Activated T-cell treated with anti-CD3 and anti-CD28 coated beads, Interleukin-2, amount 50 U/mL, for 48 hours (primary cell): ENCODE results near the gene TRA2A.
"Not testable (repeated sequence)": the region's sequence is repeated elsewhere in the genome, so short reads cannot be mapped to it uniquely, and the experiment has no call there.

Experiments used
- DNase-seq, 2 experiments: peaks; one replicate each; pipeline ENCODE4 v3.0.0-alpha.2; 2020

The TRA2A gene

GRCh38 chr7:23531794-23532489, at the start of gene TRA2A:
Gene TRA2A, minus strand, starts transcription at chr7:23531981. Its CDS starts 157 bp downstream, at chr7:23531824.
- DNase-seq, result peak; percentile 98

DNA sequence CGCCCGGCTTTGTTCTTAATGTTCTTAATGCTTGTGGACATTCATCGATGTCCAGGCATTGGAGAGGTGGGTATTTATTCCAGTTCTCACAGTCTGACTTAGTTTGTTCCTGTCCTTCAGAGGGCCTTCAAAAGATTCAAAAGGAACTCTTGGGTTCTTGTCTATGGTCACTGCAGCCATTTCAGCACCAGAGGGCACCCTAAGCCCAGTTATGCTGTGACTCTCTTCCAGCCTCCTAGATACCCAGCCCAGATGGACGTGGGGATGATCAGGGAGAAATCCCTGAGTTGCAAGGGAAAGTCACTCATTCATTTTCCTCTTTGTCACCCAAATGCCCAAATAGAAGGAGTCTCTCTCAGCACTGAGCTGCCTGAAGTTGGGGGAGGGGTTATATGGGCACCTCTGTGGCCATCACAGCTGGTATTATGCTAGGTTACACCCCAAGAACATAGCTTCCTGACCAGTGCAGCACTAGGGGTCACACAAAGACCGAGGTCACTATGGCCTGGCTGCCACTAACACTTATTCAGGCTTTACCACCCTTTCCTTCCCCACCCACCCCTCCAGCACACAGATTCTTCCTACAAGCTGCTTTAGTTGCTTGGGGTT, 38.9 kb upstream of the TRA2A start:
- peak; percentile 80 to 84 for DNase-seq

DNA sequence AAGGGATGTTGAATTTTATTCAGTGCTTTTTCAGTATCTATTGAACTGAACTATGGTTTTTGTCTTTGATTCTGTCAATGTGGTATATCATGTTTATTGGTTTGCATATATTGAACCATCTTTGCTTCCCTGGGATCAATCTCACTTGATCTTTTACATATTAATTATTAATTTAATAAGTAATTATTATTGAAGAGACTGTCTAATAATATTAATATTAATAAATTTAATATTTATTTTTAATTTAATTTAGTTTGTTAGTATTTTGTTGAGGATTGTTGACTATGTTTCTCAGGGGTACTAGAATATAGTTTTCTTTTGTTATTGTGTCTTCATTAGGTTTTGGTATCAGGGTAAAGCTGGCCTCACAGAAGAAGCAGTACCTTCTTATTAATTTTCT, 26.5 kb upstream of the TRA2A start:
- no peak for DNase-seq

- DNase-seq, result no peak
These were observed 15.9 kb upstream of the TRA2A start for GRCh38 chr7:23547662-23548061.

GRCh38 chr7:23546897-23547572, 15.3 kb upstream of the TRA2A start:
- peak; percentile 79 to 81 for DNase-seq

- no peak for DNase-seq
These were observed 13.7 kb upstream of the TRA2A start for GRCh38 chr7:23545493-23545892.

- DNase-seq, result no peak
These were observed 13.2 kb upstream of the TRA2A start for GRCh38 chr7:23544913-23545354.

- DNase-seq, result no peak
These were observed 11.0 kb upstream of the TRA2A start for GRCh38 chr7:23542752-23543151.

GRCh38 chr7:23539494-23539907, 7.7 kb upstream of the TRA2A start:
- no peak for DNase-seq

DNA sequence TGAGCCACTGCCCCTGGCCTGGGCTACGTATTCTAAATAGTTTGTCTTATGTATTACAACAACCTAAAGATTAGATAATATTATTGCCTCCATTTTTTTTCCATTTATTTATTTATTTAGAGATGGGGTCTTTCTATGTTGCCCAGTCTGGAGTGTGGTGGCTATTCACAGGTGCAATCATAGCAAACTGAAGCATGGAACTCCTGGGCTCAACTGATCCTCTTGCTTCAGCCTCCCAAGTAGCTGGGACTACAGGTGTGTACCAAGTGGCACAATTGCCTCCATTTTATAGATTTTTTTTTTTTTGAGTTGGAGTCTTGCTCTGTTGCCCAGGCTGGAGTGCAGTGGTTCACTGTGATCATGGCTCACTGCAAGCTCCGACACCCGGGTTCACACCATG, 6.5 kb upstream of the TRA2A start:
- DNase-seq, result no peak

- DNase-seq, result no peak
These were observed 1.4 kb upstream of the TRA2A start for GRCh38 chr7:23533238-23533604.

DNA sequence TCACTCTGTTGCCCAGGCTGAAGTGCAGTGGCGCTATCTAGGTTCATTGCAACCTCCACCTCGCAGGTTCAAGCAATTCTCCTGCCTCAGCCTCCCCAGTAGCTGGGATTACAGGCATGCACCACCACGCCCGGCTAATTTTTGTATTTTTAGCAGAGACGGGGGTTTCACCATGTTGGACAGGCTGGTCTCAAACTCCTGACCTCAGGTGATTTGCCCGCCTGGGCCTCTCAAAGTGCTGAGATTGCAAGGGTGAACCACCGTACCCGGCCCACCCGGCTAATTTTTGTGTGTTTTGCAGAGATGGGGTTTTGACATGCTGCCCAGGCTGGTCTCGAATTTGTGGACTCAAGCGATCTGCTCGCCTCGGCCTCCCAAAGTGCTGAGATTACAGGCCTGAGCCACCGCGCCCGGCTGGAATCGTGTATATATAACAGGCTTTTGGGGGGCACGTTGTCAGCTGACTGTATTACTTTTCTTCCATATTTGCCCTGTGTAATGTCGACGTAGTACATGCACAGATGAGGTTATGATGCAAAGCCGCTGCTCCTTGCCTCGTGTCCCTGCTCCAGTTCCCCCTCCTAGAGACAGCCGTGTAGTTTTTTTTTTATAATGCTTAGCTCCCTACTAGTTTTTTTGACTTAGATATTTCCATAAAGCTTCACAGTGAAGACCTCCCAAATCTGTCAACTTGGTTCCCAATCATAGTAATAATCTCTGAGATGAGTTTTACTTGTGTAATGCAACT, 883 bp upstream of the TRA2A start:
- no peak for DNase-seq

- DNase-seq, result peak; percentile 70 to 74
These were observed 559 bp downstream of the TRA2A start for GRCh38 chr7:23531050-23531793.

DNA sequence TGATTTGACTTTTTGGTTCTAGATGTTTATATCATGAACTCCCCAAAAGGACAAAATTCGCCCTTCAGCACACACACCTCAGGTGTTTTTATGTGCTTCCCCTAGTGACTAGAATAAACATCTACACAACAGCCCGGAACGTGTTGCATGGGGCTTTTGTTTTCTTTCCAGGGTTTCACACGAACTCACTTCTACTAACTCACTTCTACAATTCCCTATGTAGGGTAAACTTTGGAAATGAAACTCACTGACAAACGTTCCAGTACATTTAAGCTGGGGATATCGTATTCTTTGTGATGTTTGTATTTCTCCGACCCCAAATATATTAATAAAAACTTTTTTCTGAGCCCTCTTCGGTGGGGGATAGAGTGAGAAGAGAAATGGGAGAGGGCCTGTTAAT, 1.4 kb downstream of the TRA2A start:
- no peak for DNase-seq

DNA sequence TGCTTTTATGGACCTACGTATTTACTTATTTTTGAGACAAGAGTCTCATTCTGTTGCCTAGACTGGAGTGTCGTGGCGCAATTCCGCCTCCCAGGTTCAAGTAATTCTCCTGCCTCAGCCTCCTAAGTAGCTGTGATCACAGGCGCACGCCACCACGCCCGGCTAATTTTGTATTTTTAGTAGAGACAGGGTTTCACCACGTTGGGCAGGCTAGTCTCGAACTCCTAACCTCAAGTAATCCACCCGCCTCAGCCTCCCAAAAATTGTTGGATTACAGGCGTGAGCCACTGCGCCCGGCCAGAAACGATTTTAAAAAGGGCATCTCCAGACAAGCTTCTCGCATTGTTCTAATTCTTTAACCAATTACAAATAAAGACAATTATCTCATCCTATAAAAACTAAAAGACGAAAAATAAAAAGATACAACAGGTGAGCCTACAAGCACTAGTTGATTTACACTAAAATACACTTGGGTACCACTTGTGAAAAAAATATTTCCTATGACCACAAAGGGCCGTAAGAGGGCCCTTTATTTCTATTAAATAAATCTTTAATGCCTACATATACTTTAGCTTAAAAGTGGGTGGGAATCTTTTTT, 2.4 kb downstream of the TRA2A start:
- no peak for DNase-seq

DNA sequence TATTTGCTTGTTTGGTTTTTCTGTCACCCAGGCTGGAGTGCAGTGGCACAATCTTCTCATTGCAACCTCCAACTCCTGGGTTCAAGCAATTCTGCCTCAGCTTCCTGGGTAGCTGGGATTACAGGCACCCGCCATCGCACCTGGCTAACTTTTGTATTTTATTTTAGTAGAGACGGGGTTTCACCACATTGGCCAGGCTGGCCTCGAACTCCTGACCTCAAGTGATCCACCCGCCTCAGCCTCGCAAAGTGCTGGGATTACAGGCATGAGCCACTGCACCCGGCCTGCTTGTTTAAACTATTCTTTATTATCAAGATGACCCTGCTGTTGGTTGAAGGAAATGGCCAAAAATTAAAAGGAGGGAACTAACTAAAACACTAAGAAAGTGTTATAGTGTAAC, 6.2 kb downstream of the TRA2A start:
- DNase-seq, result not testable (repeated sequence)

GRCh38 chr7:23524473-23524872, 7.3 kb downstream of the TRA2A start:
- no peak for DNase-seq

DNA sequence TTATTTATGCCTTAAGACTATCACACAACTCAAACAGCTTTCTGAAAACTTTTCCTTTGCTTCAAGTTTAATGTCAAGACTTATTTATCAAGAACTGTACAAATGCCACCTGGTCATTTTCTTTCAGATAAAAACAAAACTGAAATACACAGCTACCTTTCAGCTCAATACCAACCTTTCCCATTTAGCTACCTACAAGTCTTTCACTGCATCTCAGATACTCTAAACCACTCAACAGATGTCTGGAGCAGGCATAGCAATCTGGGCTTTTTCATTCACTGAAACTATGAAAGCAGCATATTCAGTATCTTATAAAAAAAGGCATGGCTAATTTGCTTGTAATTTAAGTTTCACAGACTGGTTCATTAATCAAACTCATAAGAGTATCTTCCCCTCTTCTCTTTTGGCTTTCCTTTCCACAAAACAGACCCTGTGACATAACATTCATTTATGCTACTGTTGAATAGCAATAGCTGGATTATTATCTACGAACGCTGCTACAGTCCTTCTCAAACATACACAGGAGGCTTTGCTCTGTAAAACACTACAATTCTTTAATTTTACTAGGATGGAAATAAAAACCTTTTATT, 8.2 kb downstream of the TRA2A start:
- DNase-seq, result no peak

- no peak for DNase-seq
These were observed 11.2 kb downstream of the TRA2A start for GRCh38 chr7:23520582-23520981.

DNA sequence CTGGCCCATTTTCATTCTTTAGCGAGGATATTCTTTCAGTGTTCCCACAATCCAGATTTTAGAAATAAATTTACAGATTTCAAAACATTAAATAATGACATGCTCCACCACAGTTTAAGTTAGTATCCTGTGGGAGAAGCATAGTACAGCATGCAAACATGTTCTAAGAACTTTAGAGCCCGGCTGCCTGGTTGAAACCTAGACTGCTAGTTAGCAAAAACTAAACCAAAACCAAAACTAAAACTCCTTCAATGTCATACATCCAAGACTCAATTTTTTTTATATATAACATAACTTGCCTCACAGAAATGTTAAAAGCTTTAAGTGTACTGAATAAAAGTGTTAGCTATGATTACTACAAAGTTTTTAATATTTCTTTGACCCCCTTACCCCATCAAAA, 17.0 kb downstream of the TRA2A start:
- no peak for DNase-seq

DNA sequence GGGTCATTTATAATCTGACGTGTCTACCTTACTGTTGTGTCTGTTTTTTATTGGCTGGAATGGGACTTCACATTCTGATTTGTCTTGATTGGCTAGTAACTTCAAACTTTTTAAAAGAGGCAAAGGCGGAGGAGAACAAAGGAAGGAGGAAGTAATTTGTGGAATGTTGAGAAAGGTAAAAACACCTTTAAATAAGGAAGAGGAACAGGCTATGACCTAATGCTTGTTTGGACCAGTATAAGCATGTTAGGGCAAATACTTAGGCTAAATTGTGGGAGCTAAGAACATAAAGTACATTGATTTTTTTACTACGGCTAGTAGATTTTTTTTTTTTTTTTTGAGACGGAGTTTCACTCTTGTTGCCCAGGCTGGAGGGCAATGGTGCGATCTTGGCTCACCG, 18.0 kb downstream of the TRA2A start:
- not testable (repeated sequence) for DNase-seq

- no peak for DNase-seq
These were observed 37.8 kb downstream of the TRA2A start for GRCh38 chr7:23494009-23494408.
